Kidney epithelial cell (primary cell): ENCODE data around the gene RNF220. TPM values are rescaled to one million over a fixed set of nuclear protein-coding genes. Genes with fewer than 3 reads are reported as not detected.
"Not testable (repeated sequence)": the region's sequence is repeated elsewhere in the genome, so short reads cannot be mapped to it uniquely, and the experiment has no call there.

Source experiments
- DNase-seq: peaks from one replicate; pipeline ENCODE4 v3.0.0-alpha.2; 2010; ENCODE audit warnings: low read depth
- H3K27me3 ChIP-seq: 2 replicates; pipeline ENCODE4 v1.6.0; 2011; ENCODE audit warnings: low read length; ENCODE audit not compliant: control insufficient read depth, insufficient read depth
- H3K36me3 ChIP-seq: 2 replicates; pipeline ENCODE4 v1.5.1; 2011; ENCODE audit warnings: low read length; ENCODE audit not compliant: control insufficient read depth, insufficient read depth
- H3K4me3 ChIP-seq: 2 replicates; pipeline ENCODE4 v1.5.1; 2011; ENCODE audit warnings: low read depth, mild to moderate bottlenecking, control low read depth, low read length
- CTCF ChIP-seq: IDR thresholded peaks from 2 replicates; pipeline ENCODE4 v1.5.1; 2011; ENCODE audit warnings: mild to moderate bottlenecking, moderate library complexity, low read length, control low read depth, inconsistent platforms; ENCODE audit not compliant: insufficient read depth, poor library complexity, severe bottlenecking
- total RNA-seq: library from RNA; depleted of rRNA; stranded (reverse); fragments of >200 nt; gene quantifications from 2 replicates; pipeline ENCODE4 v1.2.3, GENCODE V29; 2015

Gene RNF220
- total RNA-seq, 1 donor from 2014 or later, result 127 TPM

DNA sequence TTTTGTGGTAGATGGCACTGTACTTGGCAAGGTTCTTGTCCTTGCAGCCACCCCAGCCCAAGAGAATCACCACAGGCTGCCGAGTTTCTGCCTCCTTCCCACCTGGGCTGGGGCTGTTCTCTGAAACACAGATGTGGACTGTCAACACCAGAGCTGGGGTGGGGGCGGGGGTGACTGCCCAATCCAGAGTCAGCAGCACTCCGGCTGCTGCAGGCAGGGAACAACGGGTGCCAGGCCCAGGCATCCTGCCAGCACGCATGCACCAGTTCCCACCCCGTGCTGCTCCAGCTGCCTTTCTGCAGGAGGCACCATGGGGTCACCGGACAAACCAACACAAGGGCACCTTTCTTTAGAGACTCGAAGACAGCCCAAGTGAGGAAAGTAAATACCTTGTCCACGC lies 255.1 kb downstream of the RNF220 start:
- no peak for TF ChIP-seq CTCF
- no peak overlapping the region for H3K4me3 ChIP-seq
- H3K36me3 ChIP-seq, result no peaks in the 10 kb centered on the region
- DNase-seq, result no peak
- no peaks in the 10 kb centered on the region for H3K27me3 ChIP-seq

GRCh38 chr1:44661781-44662682 lies 257.0 kb downstream of the RNF220 start:
- H3K27me3 ChIP-seq, result no peaks in the 10 kb centered on the region
- H3K4me3 ChIP-seq, result no peak overlapping the region
- no peaks in the 10 kb centered on the region for H3K36me3 ChIP-seq
- DNase-seq, result no peak
- TF ChIP-seq CTCF, result no peak

DNA sequence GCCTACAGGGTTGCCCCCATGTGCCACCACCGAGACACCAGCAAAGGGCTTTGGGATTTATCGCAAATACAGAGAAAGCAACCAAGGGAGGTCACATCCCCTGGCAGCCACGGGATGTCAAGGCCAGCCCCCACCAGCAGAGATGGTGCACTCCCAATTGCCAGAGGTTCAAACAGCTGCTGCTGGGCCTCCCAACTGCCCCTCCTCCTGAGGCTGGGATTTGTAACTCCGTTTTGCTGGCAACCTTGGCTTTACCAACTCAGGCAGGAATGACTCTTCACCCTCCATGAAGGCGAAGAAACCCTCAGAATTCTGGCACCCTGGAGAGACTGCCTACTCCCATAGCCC lies 257.6 kb downstream of the RNF220 start:
- no peak overlapping the region for H3K4me3 ChIP-seq
- no peaks in the 10 kb centered on the region for H3K27me3 ChIP-seq
- no peak for TF ChIP-seq CTCF

GRCh38 chr1:44663417-44663816 lies 258.4 kb downstream of the RNF220 start:
- H3K36me3 ChIP-seq, result no peaks in the 10 kb centered on the region
- no peak for DNase-seq
- no peak for TF ChIP-seq CTCF
- H3K4me3 ChIP-seq, result no peak overlapping the region
- no peaks in the 10 kb centered on the region for H3K27me3 ChIP-seq

More for the DNA sequence above, 257.6 kb downstream of the RNF220 start:
- no peaks in the 10 kb centered on the region for H3K36me3 ChIP-seq
- DNase-seq, result no peak

DNA sequence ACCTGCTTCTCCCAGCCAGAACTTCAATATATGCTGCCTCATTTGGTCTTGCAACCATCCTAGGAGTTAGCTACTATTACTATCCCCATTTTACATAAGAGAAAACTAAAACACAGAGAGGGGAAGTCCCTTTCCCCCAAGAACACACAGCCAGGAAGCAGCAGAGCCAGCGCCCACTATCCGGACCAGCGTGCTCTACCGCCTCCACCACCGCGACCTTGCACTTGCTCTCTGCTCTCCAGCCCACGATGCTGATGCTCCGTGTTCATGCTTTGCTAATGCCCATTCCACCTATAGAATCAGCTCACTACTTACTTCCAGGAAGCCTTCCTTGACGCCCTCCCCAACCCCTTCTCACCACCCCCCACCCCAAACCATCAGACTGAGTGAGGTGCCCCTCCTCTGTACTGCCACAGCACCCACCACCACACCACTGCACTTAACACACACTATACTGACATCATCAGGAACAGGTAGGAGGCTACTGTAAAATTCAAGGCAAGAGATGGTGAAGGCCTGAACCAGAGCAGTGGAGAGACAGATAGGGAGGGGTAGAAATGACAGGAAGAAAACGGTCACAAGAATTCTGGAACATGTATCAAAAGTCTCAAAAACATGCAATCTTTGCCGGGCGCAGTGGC lies 259.8 kb downstream of the RNF220 start:
- no peak for TF ChIP-seq CTCF
- no peak for DNase-seq
- Histone ChIP-seq H3K4me3 (no peak overlapping the region), H3K27me3 (no peaks in the 10 kb centered on the region), H3K36me3 (no peaks in the 10 kb centered on the region)

GRCh38 chr1:44666719-44667118 lies 261.7 kb downstream of the RNF220 start:
- H3K4me3 ChIP-seq, H3K36me3 ChIP-seq, H3K27me3 ChIP-seq, DNase-seq: not testable (repeated sequence)
